Measurements from ENCODE around the gene LIPH. TPM values are rescaled to one million over a fixed set of nuclear protein-coding genes. Genes with fewer than 3 reads are reported as not detected.
"Not testable (repeated sequence)": the region's sequence is repeated elsewhere in the genome, so short reads cannot be mapped to it uniquely, and the experiment has no call there.

Gene LIPH
- not detected for total RNA-seq

GRCh38 chr3:185552358-185552877 is at the start of gene LIPH:
TSS of gene LIPH (minus strand) at chr3:185552588. CDS start at chr3:185552471, 117 bp downstream.
- Mint-ChIP-seq H3K4me1 (peaks cover 6% of the 10 kb centered on the region), H3K9me3 (no peaks in the 10 kb centered on the region), H3K27ac (no peak within 1 kb of the TSS), H3K4me3 (no peak within 1 kb of the TSS), H3K36me3 (ENCODE audit: low read depth) (no peaks in the 10 kb centered on the region), H3K27me3 (no peaks in the 10 kb centered on the region)
- CTCF ChIA-PET: no interaction called here
- POLR2A ChIA-PET: no interaction called here
- no peak for DNase-seq

- no peaks in the 10 kb centered on the region for H3K9me3 Mint-ChIP-seq
- ChIA-PET POLR2A (interaction anchor here (1.6 to 3.0 kb wide), 2 partner anchors 9 to 11 kb away, joined by 3 to 12 read pairs; partner anchors contain the start of gene SENP2), CTCF (interaction anchor here (1.4 to 1.7 kb wide), 2 partner anchors 9 to 65 kb away, joined by 4 to 9 read pairs; partner anchors contain the start of gene SENP2)
- H3K4me3 Mint-ChIP-seq: no peak overlapping the region
- H3K27ac Mint-ChIP-seq: no peak overlapping the region
- H3K36me3 Mint-ChIP-seq (ENCODE audit: low read depth): peaks cover 26% of the 10 kb centered on the region
- no peaks in the 10 kb centered on the region for H3K27me3 Mint-ChIP-seq
- DNase-seq: no peak
- peaks cover 5% of the 10 kb centered on the region for H3K4me1 Mint-ChIP-seq
Observed at GRCh38 chr3:185595526-185595925, 43.1 kb upstream of the LIPH start.

GRCh38 chr3:185594073-185594472 is 41.7 kb upstream of the LIPH start:
- Mint-ChIP-seq H3K27me3 (no peaks in the 10 kb centered on the region), H3K4me3 (no peak overlapping the region), H3K9me3 (no peaks in the 10 kb centered on the region), H3K27ac (no peak overlapping the region), H3K4me1 (peaks cover 7% of the 10 kb centered on the region), H3K36me3 (ENCODE audit: low read depth) (peaks cover 15% of the 10 kb centered on the region)
- POLR2A ChIA-PET: interaction anchor here (1.6 kb wide), 1 partner anchor 12 kb away, joined by 3 read pairs; no protein-coding TSS in a partner anchor
- DNase-seq: no peak
- CTCF ChIA-PET: interaction anchor here (1.4 kb wide), 1 partner anchor 66 kb away, joined by 4 read pairs; no protein-coding TSS in a partner anchor

- peaks cover 36% of the 10 kb centered on the region for H3K4me1 Mint-ChIP-seq
- POLR2A ChIA-PET: interaction anchor here (0.8 to 2.6 kb wide), 18 partner anchors 9 to 1197 kb away, joined by 3 to 17 read pairs (median 4); partner anchors contain the start of genes DNAJB11, TMEM41A and TRA2B
Observed at GRCh38 chr3:185586686-185587039, 34.3 kb upstream of the LIPH start.

GRCh38 chr3:185585859-185586685 is 33.7 kb upstream of the LIPH start, which contains the start of gene SENP2:
TSS of gene SENP2 (plus strand) at chr3:185586295. CDS start at chr3:185586414, 119 bp downstream.
- CTCF ChIA-PET: interaction anchor here (0.6 to 2.5 kb wide), 13 partner anchors 8 to 278 kb away, joined by 3 to 24 read pairs (median 5); no protein-coding TSS in a partner anchor
- POLR2A ChIA-PET: interaction anchor here (0.6 to 2.6 kb wide), 20 partner anchors 10 to 1198 kb away, joined by 3 to 17 read pairs (median 4); partner anchors contain the start of genes DNAJB11, TMEM41A and TRA2B
- Mint-ChIP-seq H3K27me3 (no peaks in the 10 kb centered on the region), H3K4me1 (peaks cover 36% of the 10 kb centered on the region), H3K9me3 (no peaks in the 10 kb centered on the region), H3K36me3 (ENCODE audit: low read depth) (no peaks in the 10 kb centered on the region), H3K27ac (peak within 1 kb of the TSS; percentile 82), H3K4me3 (peak within 1 kb of the TSS; percentile 78)
- DNase-seq: peak; percentile 100

More at GRCh38 chr3:185586686-185587039, 34.3 kb upstream of the LIPH start:
- Mint-ChIP-seq H3K4me3 (peak overlapping the region; percentile 78), H3K27ac (peak overlapping the region; percentile 82), H3K9me3 (no peaks in the 10 kb centered on the region), H3K36me3 (ENCODE audit: low read depth) (peaks cover under 1% of the 10 kb centered on the region), H3K27me3 (no peaks in the 10 kb centered on the region)
- DNase-seq: no peak
- CTCF ChIA-PET: interaction anchor here (0.6 to 2.5 kb wide), 12 partner anchors 9 to 278 kb away, joined by 3 to 24 read pairs (median 5); no protein-coding TSS in a partner anchor

- peak; percentile 17 for DNase-seq
- POLR2A ChIA-PET: interaction anchor here (0.6 to 2.6 kb wide), 11 partner anchors 10 to 352 kb away, joined by 3 to 17 read pairs (median 7); partner anchors contain the start of genes TMEM41A and TRA2B
- Mint-ChIP-seq H3K27me3 (no peaks in the 10 kb centered on the region), H3K36me3 (ENCODE audit: low read depth) (no peaks in the 10 kb centered on the region), H3K9me3 (no peaks in the 10 kb centered on the region), H3K27ac (peak overlapping the region; percentile 82), H3K4me3 (peak overlapping the region; percentile 78), H3K4me1 (peaks cover 36% of the 10 kb centered on the region)
- CTCF ChIA-PET: interaction anchor here (0.8 to 2.1 kb wide), 8 partner anchors 8 to 92 kb away, joined by 3 to 24 read pairs (median 6); no protein-coding TSS in a partner anchor
Observed at GRCh38 chr3:185585518-185585858, 33.1 kb upstream of the LIPH start.

GRCh38 chr3:185584686-185585085 is 32.3 kb upstream of the LIPH start:
- DNase-seq: no peak
- ChIA-PET POLR2A (interaction anchor here (2.6 kb wide), 1 partner anchor 86 kb away, joined by 17 read pairs; the partner anchor contains the start of gene TMEM41A), CTCF (interaction anchor here (1.6 kb wide), 1 partner anchor 10 kb away, joined by 6 read pairs; no protein-coding TSS in a partner anchor)
- peak overlapping the region; percentile 40 for H3K27ac Mint-ChIP-seq
- peak overlapping the region; percentile 49 for H3K4me3 Mint-ChIP-seq
- H3K27me3 Mint-ChIP-seq: no peaks in the 10 kb centered on the region
- H3K9me3 Mint-ChIP-seq: no peaks in the 10 kb centered on the region
- no peaks in the 10 kb centered on the region for H3K36me3 Mint-ChIP-seq (ENCODE audit: low read depth)
- peaks cover 36% of the 10 kb centered on the region for H3K4me1 Mint-ChIP-seq

GRCh38 chr3:185583925-185584324 is 31.5 kb upstream of the LIPH start:
- Mint-ChIP-seq H3K27me3 (no peaks in the 10 kb centered on the region), H3K36me3 (ENCODE audit: low read depth) (no peaks in the 10 kb centered on the region), H3K9me3 (no peaks in the 10 kb centered on the region), H3K4me3 (no peak overlapping the region), H3K27ac (no peak overlapping the region), H3K4me1 (peaks cover 34% of the 10 kb centered on the region)
- ChIA-PET CTCF (interaction anchor here (1.3 to 1.6 kb wide), 2 partner anchors 9 to 24 kb away, joined by 4 to 6 read pairs; no protein-coding TSS in a partner anchor), POLR2A (no interaction called here)
- no peak for DNase-seq

GRCh38 chr3:185582871-185583270 is 30.5 kb upstream of the LIPH start:
- H3K27ac Mint-ChIP-seq: no peak overlapping the region
- ChIA-PET POLR2A (no interaction called here), CTCF (interaction anchor here (1.3 to 1.6 kb wide), 2 partner anchors 8 to 23 kb away, joined by 4 to 6 read pairs; no protein-coding TSS in a partner anchor)
- no peaks in the 10 kb centered on the region for H3K27me3 Mint-ChIP-seq
- DNase-seq: no peak
- peaks cover 25% of the 10 kb centered on the region for H3K4me1 Mint-ChIP-seq
- no peak overlapping the region for H3K4me3 Mint-ChIP-seq
- no peaks in the 10 kb centered on the region for H3K36me3 Mint-ChIP-seq (ENCODE audit: low read depth)
- no peaks in the 10 kb centered on the region for H3K9me3 Mint-ChIP-seq

GRCh38 chr3:185582236-185582635 is 29.8 kb upstream of the LIPH start:
- no peak for DNase-seq
- no peak overlapping the region for H3K4me3 Mint-ChIP-seq
- POLR2A ChIA-PET: no interaction called here
- CTCF ChIA-PET: no interaction called here
- H3K27ac Mint-ChIP-seq: no peak overlapping the region
- H3K27me3 Mint-ChIP-seq: no peaks in the 10 kb centered on the region
- peaks cover 23% of the 10 kb centered on the region for H3K4me1 Mint-ChIP-seq
- no peaks in the 10 kb centered on the region for H3K9me3 Mint-ChIP-seq
- H3K36me3 Mint-ChIP-seq (ENCODE audit: low read depth): no peaks in the 10 kb centered on the region

GRCh38 chr3:185575108-185575869 is 22.9 kb upstream of the LIPH start:
- H3K27ac Mint-ChIP-seq; H3K27me3 Mint-ChIP-seq; H3K4me3 Mint-ChIP-seq; H3K9me3 Mint-ChIP-seq; H3K4me1 Mint-ChIP-seq; H3K36me3 Mint-ChIP-seq (ENCODE audit: low read depth): not testable (repeated sequence)
- peak; percentile 43 for DNase-seq
- ChIA-PET POLR2A (interaction anchor here (2.0 kb wide), 1 partner anchor 11 kb away, joined by 7 read pairs; the partner anchor contains the start of gene SENP2), CTCF (interaction anchor here (0.6 to 4.1 kb wide), 10 partner anchors 8 to 193 kb away, joined by 3 to 24 read pairs (median 3); partner anchors contain the start of gene SENP2)

- peaks cover 6% of the 10 kb centered on the region for H3K4me1 Mint-ChIP-seq
- no peak for DNase-seq
- peaks cover 9% of the 10 kb centered on the region for H3K9me3 Mint-ChIP-seq
- no peak overlapping the region for H3K4me3 Mint-ChIP-seq
- POLR2A ChIA-PET: interaction anchor here (0.5 to 1.8 kb wide), 2 partner anchors 14 to 18 kb away, joined by 3 to 4 read pairs; partner anchors contain the start of gene SENP2
- CTCF ChIA-PET: interaction anchor here (1.0 kb wide), 1 partner anchor 13 kb away, joined by 5 read pairs; no protein-coding TSS in a partner anchor
- peaks cover 3% of the 10 kb centered on the region for H3K27me3 Mint-ChIP-seq
- H3K27ac Mint-ChIP-seq: no peak overlapping the region
- no peaks in the 10 kb centered on the region for H3K36me3 Mint-ChIP-seq (ENCODE audit: low read depth)
Observed at GRCh38 chr3:185572183-185572582, 19.8 kb upstream of the LIPH start.

Data from activated CD4-positive, alpha-beta memory T cell treated with anti-CD3 and anti-CD28 coated beads, Interleukin-2, amount 10 ng/mL, durations not matched to agents 7 days and 5 days (primary cell).